ENCODE measurements around the gene ACAN. TPM values are rescaled to one million over a fixed set of nuclear protein-coding genes. Genes with fewer than 3 reads are reported as not detected.

ACAN gene
- total RNA-seq, 1 experiment from 2014 or later = not detected

DNA sequence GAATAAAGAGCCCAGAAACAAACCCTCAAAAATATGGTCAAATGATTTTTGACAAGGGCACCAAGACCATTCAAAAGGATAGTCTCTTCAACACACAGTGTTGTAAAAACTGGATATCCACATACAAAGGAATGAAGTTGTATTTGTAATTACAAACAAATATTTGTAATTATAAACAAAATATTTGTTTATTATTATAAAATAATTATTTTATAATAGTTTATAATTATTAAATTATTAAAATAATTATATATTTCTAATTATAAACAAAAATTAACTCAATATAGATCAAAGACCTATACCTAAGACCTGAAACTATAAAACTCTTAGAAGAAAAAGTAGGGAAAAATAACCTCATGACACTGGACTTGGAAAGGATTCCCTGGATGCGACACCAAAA lies 23.3 kb upstream of the ACAN start:
- no TSS peak for BruUV-seq (replicated peaks)
- intact Hi-C loops (cut with micrococcal nuclease; ENCODE audit: unreplicated experiment) = no loop called here
- H3K36me3 ChIP-seq (ENCODE audit: insufficient read depth, low read length, poor library complexity, severe bottlenecking) = no peaks in the 10 kb centered on the region
- H3K4me1 ChIP-seq (ENCODE audit: insufficient read depth, low read length, poor library complexity, severe bottlenecking) = no peaks in the 10 kb centered on the region
- no peak overlapping the region for H3K27ac ChIP-seq (ENCODE audit: low read depth, low read length, poor library complexity, severe bottlenecking)
- H3K27me3 ChIP-seq (replicated peaks; ENCODE audit: insufficient read depth, low read depth, low read length, poor library complexity) = peaks cover 45% of the 10 kb centered on the region
- ChIA-PET CTCF (no interaction called here), POLR2A (ENCODE audit: low non-redundant PET) (no interaction called here)
- TF ChIP-seq, protein P1, sequence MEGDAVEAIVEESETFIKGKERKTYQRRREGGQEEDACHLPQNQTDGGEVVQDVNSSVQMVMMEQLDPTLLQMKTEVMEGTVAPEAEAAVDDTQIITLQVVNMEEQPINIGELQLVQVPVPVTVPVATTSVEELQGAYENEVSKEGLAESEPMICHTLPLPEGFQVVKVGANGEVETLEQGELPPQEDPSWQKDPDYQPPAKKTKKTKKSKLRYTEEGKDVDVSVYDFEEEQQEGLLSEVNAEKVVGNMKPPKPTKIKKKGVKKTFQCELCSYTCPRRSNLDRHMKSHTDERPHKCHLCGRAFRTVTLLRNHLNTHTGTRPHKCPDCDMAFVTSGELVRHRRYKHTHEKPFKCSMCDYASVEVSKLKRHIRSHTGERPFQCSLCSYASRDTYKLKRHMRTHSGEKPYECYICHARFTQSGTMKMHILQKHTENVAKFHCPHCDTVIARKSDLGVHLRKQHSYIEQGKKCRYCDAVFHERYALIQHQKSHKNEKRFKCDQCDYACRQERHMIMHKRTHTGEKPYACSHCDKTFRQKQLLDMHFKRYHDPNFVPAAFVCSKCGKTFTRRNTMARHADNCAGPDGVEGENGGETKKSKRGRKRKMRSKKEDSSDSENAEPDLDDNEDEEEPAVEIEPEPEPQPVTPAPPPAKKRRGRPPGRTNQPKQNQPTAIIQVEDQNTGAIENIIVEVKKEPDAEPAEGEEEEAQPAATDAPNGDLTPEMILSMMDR (conservative IDR thresholded peaks at IDR 0.05; ENCODE audit: low read depth, low read length) = no peak
- TF ChIP-seq EZH2 (IDR thresholded peaks at IDR 0.05; ENCODE audit: borderline replicate concordance, low read depth, low read length, poor library complexity, severe bottlenecking) = no peak
- H3K4me3 ChIP-seq (ENCODE audit: low read depth, low read length, poor library complexity, severe bottlenecking) = no peak overlapping the region
- peaks cover 4% of the 10 kb centered on the region for H3K9me3 ChIP-seq (ENCODE audit: low read depth, low read length, poor library complexity, severe bottlenecking)
- no peak for DNase-seq (ENCODE audit: low spot score)

DNA sequence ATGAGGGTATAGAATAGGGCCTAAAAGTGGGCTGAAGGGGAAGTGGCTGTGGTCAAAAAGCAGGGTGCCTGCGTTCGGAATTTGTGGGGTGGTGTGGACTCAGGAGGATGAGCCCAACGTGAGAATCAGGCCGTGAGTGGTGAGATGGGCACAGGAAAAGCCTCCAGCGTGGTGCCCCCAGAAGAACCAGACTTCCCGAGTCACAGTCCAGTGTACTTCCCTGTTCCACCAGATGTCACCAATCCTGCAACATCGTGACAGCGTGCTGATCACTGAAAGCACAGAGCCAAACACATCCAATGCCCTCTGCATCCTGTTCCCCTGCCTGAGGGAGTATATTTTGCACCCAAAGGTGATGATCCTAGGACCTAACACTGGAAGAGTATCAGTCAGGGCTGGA lies 20.8 kb upstream of the ACAN start:
- intact Hi-C loops (cut with micrococcal nuclease; ENCODE audit: unreplicated experiment) = no loop called here
- POLR2A ChIA-PET (ENCODE audit: low non-redundant PET) = no interaction called here
- no peak for DNase-seq (ENCODE audit: low spot score)
- H3K4me3 ChIP-seq (ENCODE audit: low read depth, low read length, poor library complexity, severe bottlenecking) = no peak overlapping the region
- H3K4me1 ChIP-seq (ENCODE audit: insufficient read depth, low read length, poor library complexity, severe bottlenecking) = no peaks in the 10 kb centered on the region
- CTCF ChIA-PET = no interaction called here
- H3K27ac ChIP-seq (ENCODE audit: low read depth, low read length, poor library complexity, severe bottlenecking) = no peak overlapping the region
- no peaks in the 10 kb centered on the region for H3K9me3 ChIP-seq (ENCODE audit: low read depth, low read length, poor library complexity, severe bottlenecking)
- peaks cover 62% of the 10 kb centered on the region for H3K27me3 ChIP-seq (replicated peaks; ENCODE audit: insufficient read depth, low read depth, low read length, poor library complexity)
- no peaks in the 10 kb centered on the region for H3K36me3 ChIP-seq (ENCODE audit: insufficient read depth, low read length, poor library complexity, severe bottlenecking)
- TF ChIP-seq, protein P1 (conservative IDR thresholded peaks at IDR 0.05; ENCODE audit: low read depth, low read length) = no peak
- TF ChIP-seq EZH2 (IDR thresholded peaks at IDR 0.05; ENCODE audit: borderline replicate concordance, low read depth, low read length, poor library complexity, severe bottlenecking) = no peak
- no TSS peak for BruUV-seq (replicated peaks)

DNA sequence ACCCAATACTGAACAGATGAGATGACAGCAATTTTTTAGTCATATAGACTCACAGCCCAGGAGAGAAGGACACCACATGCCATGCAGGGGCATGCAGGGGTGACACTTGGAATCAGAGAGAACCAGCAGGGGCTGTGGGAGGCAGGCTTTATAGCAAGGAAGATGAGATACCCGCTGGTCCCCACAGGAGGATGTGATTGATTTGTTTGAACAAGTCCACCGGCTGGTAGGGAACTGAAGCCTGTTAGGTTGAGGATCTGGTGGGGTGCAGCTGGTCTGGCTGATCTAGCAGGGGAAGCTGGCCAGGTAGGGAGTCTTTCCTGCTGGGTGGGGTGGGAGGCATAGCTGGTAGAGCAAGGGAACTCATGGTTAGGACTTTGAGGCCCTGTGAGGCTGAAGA lies 18.0 kb upstream of the ACAN start:
- intact Hi-C loops (cut with micrococcal nuclease; ENCODE audit: unreplicated experiment) = no loop called here
- ChIA-PET POLR2A (ENCODE audit: low non-redundant PET) (no interaction called here), CTCF (no interaction called here)
- Histone ChIP-seq H3K4me3 (ENCODE audit: low read depth, low read length, poor library complexity, severe bottlenecking) (no peak overlapping the region), H3K27me3 (replicated peaks; ENCODE audit: insufficient read depth, low read depth, low read length, poor library complexity) (peaks cover 60% of the 10 kb centered on the region), H3K36me3 (ENCODE audit: insufficient read depth, low read length, poor library complexity, severe bottlenecking) (no peaks in the 10 kb centered on the region), H3K9me3 (ENCODE audit: low read depth, low read length, poor library complexity, severe bottlenecking) (no peaks in the 10 kb centered on the region), H3K4me1 (ENCODE audit: insufficient read depth, low read length, poor library complexity, severe bottlenecking) (no peaks in the 10 kb centered on the region), H3K27ac (ENCODE audit: low read depth, low read length, poor library complexity, severe bottlenecking) (no peak overlapping the region)
- BruUV-seq (replicated peaks) = no TSS peak
- DNase-seq (ENCODE audit: low spot score) = no peak
- TF ChIP-seq, protein P1 (conservative IDR thresholded peaks at IDR 0.05; ENCODE audit: low read depth, low read length) = no peak
- no peak for TF ChIP-seq EZH2 (IDR thresholded peaks at IDR 0.05; ENCODE audit: borderline replicate concordance, low read depth, low read length, poor library complexity, severe bottlenecking)
